NCI-H526 (cell line): ENCODE results near the gene SARS1.

ENCODE experiments used
- DNase-seq, 2 experiments: peaks; one replicate each; lab custom pipeline; 2025; lab: John Stamatoyannopoulos, UW

The SARS1 gene

GRCh38 chr1:109228167-109228566 is 14.4 kb downstream of the SARS1 start:
- no peak for DNase-seq

- DNase-seq = no peak
These were observed 15.9 kb downstream of the SARS1 start for GRCh38 chr1:109229531-109230127.

GRCh38 chr1:109231066-109231465 is 17.3 kb downstream of the SARS1 start:
- DNase-seq = no peak

GRCh38 chr1:109235137-109235536 is 21.4 kb downstream of the SARS1 start:
- no peak for DNase-seq

- DNase-seq = no peak
These were observed 23.8 kb downstream of the SARS1 start for GRCh38 chr1:109237512-109237911.

- DNase-seq = no peak
These were observed 24.7 kb downstream of the SARS1 start for GRCh38 chr1:109238382-109238781.

- DNase-seq = no peak
These were observed 25.3 kb downstream of the SARS1 start for GRCh38 chr1:109239047-109239408.

- peak; percentile 67 to 90 for DNase-seq
These were observed 25.8 kb downstream of the SARS1 start for GRCh38 chr1:109239409-109240068.

GRCh38 chr1:109240158-109241152 is 26.7 kb downstream of the SARS1 start:
- DNase-seq = peak in 1 of 2 experiments; percentile 47

- no peak for DNase-seq
These were observed 27.6 kb downstream of the SARS1 start for GRCh38 chr1:109241344-109241743.

- DNase-seq = no peak
These were observed 28.2 kb downstream of the SARS1 start for GRCh38 chr1:109241841-109242345.

GRCh38 chr1:109242387-109242786 is 28.7 kb downstream of the SARS1 start:
- no peak for DNase-seq

GRCh38 chr1:109243221-109243620 is 29.5 kb downstream of the SARS1 start:
- DNase-seq = no peak

GRCh38 chr1:109243860-109244552 is 30.3 kb downstream of the SARS1 start:
- no peak for DNase-seq

GRCh38 chr1:109246141-109246551 is 32.4 kb downstream of the SARS1 start:
- DNase-seq = no peak

- DNase-seq = no peak
These were observed 34.0 kb downstream of the SARS1 start for GRCh38 chr1:109247401-109248365.

GRCh38 chr1:109248444-109248796 is 34.7 kb downstream of the SARS1 start:
- no peak for DNase-seq

GRCh38 chr1:109248797-109249629 is 35.3 kb downstream of the SARS1 start, which contains the start of gene CELSR2:
CELSR2 (plus strand) TSS chr1:109249539; CDS start chr1:109250080, 541 bp downstream.
- DNase-seq = peak; percentile 39 to 96

- peak in 1 of 2 experiments; percentile 82 for DNase-seq
These were observed 36.1 kb downstream of the SARS1 start for GRCh38 chr1:109249654-109250401.
